ENCODE data around the gene ZSWIM6. TPM values are rescaled to one million over a fixed set of nuclear protein-coding genes. Genes with fewer than 3 reads are reported as not detected.

The ZSWIM6 gene
- total RNA-seq, 1 donor from 2014 or later = 20.3 TPM

DNA sequence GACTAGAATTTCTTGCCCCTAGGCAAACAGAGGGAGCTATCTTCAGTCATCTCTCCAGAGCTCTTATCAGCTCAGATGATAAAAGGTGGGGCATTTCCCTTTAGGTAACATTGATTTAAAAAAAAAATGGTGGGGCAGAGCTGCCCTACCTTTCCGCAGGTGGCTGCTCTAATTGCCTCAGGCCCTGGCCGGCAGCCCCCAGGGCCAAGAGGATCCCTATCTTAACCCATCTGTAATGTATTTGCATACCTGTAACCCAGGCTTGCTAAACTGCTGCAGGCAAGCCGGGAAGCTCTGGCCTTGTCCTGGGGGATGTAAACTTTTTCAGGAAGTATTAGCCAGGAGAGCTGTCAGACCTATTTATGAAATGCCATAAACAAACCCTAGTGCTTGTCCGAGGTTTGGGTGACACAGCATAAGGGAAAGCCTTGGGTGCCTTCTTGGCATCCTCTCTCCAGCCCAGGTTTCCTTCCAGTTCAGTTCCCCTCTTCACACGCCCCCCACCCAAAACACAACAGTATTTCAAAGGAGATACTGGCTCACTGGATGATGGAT is 20.9 kb upstream of the ZSWIM6 start:
- Mint-ChIP-seq H3K4me3 (ENCODE audit: unreplicated experiment) (no peak overlapping the region), H3K36me3 (ENCODE audit: low read depth) (no peaks in the 10 kb centered on the region), H3K4me1 (ENCODE audit: low read depth) (peaks cover 74% of the 10 kb centered on the region), H3K27ac (ENCODE audit: unreplicated experiment) (peak overlapping the region; percentile 98), H3K9me3 (ENCODE audit: low read depth) (no peaks in the 10 kb centered on the region), H3K27me3 (ENCODE audit: low read depth) (no peaks in the 10 kb centered on the region)
- no peak for DNase-seq (ENCODE audit: low spot score)
- TF ChIP-seq, protein P1, sequence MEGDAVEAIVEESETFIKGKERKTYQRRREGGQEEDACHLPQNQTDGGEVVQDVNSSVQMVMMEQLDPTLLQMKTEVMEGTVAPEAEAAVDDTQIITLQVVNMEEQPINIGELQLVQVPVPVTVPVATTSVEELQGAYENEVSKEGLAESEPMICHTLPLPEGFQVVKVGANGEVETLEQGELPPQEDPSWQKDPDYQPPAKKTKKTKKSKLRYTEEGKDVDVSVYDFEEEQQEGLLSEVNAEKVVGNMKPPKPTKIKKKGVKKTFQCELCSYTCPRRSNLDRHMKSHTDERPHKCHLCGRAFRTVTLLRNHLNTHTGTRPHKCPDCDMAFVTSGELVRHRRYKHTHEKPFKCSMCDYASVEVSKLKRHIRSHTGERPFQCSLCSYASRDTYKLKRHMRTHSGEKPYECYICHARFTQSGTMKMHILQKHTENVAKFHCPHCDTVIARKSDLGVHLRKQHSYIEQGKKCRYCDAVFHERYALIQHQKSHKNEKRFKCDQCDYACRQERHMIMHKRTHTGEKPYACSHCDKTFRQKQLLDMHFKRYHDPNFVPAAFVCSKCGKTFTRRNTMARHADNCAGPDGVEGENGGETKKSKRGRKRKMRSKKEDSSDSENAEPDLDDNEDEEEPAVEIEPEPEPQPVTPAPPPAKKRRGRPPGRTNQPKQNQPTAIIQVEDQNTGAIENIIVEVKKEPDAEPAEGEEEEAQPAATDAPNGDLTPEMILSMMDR (IDR thresholded peaks at IDR 0.05) = no peak

DNA sequence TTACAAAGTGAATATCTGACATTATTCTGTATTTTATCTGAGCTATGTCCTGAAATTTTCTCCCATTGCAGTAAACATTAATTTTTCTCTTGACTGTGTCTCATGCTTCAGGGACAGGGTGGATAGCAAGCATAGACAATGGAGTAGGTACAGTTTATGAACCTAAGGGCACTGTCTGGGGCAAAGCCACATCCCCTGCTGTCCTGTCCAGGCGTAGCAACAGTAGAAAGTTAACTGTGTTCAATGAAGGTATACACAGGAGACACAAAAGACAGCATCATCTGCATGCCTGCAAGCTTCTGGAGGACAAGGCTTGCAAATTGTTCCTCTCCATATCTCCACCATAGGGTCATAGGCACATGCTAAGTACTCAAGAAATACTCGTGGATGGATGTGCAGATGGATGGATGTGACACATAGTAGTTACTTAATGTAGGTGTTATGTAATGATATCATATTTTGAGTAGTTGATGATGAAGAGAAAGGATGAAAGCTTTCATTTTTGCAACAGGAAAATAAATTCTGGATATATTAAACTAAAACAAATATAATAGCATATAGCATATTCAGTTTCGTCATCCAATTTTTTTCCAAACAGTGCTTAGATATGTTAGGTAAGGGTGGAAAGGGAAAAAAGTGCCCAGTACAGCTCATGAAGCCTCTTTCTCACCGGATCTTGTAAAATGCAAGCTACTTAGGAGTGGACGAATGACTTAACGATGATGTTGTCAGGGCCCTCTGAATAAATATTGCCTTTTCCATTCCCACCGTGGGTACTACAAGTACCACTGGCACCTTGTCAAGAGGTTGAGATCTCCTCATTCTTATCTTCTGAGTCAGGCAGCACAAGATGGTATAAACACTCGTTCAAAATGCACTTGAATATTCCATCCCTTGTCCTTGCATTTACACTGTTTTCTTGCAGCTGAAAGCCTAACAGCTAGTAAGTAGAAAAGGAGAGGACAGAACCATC is 19.9 kb upstream of the ZSWIM6 start:
- no peaks in the 10 kb centered on the region for H3K9me3 Mint-ChIP-seq (ENCODE audit: low read depth)
- TF ChIP-seq, protein P1 (IDR thresholded peaks at IDR 0.05) = no peak
- H3K27ac Mint-ChIP-seq (ENCODE audit: unreplicated experiment) = peak overlapping the region; percentile 98
- no peak overlapping the region for H3K4me3 Mint-ChIP-seq (ENCODE audit: unreplicated experiment)
- H3K4me1 Mint-ChIP-seq (ENCODE audit: low read depth) = peaks cover 65% of the 10 kb centered on the region
- DNase-seq (ENCODE audit: low spot score) = no peak
- no peaks in the 10 kb centered on the region for H3K27me3 Mint-ChIP-seq (ENCODE audit: low read depth)
- H3K36me3 Mint-ChIP-seq (ENCODE audit: low read depth) = no peaks in the 10 kb centered on the region

DNA sequence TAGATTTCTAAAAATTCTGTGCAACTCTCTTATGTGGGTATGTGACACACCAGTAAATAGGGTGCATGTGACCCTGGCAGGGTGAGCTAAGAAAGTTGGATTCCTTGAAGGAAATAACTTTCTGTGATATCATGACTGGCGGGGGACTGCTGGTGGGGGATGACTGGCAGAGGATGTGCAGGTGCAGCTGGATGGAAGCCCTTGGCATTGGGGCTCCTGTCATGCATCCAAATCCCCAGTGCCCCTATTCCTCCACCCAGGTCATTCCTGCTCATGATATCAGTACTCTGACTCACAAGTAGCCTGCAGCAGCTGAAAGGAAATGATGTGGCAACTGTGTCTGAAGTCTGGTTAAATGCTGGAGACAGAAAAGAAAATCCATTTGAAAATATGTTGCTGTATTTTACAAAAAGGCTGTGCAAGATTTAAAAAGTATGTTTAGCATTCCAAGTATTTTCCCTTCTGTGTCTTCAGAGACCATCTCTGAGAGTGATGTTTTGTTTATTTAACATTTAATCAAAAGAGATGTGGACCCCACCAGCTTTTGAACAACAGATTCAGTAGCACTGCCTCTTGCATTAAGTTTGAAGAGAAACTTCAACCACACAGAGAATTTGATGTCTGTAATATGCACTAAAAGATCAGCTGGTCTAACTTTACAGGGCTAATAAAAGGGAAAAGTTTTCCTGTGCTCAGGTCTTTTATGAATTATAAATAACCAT is 17.9 kb upstream of the ZSWIM6 start:
- Mint-ChIP-seq H3K4me3 (ENCODE audit: unreplicated experiment) (peak overlapping the region; percentile 34), H3K9me3 (ENCODE audit: low read depth) (no peaks in the 10 kb centered on the region), H3K27me3 (ENCODE audit: low read depth) (no peaks in the 10 kb centered on the region), H3K27ac (ENCODE audit: unreplicated experiment) (peak overlapping the region; percentile 98), H3K4me1 (ENCODE audit: low read depth) (peaks cover 61% of the 10 kb centered on the region), H3K36me3 (ENCODE audit: low read depth) (no peaks in the 10 kb centered on the region)
- no peak for DNase-seq (ENCODE audit: low spot score)
- TF ChIP-seq, protein P1 (IDR thresholded peaks at IDR 0.05) = no peak

DNA sequence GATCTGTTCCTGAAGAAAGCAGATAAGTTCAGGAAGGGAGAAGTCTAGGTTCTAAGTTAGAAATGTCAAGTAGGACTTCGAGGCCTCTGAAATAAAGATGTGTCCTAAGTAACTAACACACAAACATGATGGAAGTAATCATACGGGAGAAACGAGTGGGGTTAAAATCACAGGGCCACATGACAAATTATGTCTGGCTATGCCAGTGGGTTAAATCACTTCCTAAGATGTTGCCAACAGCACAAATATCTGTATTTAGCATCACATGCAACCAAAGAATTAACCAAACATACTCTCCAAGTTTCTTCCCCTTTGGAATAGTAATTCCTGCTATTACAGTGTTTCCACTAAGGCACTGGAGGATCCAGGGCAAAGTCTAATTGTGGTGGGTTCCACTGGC is 13.7 kb upstream of the ZSWIM6 start:
- Mint-ChIP-seq H3K9me3 (ENCODE audit: low read depth) (no peaks in the 10 kb centered on the region), H3K4me1 (ENCODE audit: low read depth) (peaks cover 55% of the 10 kb centered on the region), H3K27ac (ENCODE audit: unreplicated experiment) (no peak overlapping the region), H3K36me3 (ENCODE audit: low read depth) (no peaks in the 10 kb centered on the region), H3K4me3 (ENCODE audit: unreplicated experiment) (no peak overlapping the region), H3K27me3 (ENCODE audit: low read depth) (no peaks in the 10 kb centered on the region)
- DNase-seq (ENCODE audit: low spot score) = no peak
- TF ChIP-seq, protein P1 (IDR thresholded peaks at IDR 0.05) = no peak

All from chondrocyte (in vitro differentiated cells).